ENCODE measurements around the gene MATN1. TPM values are rescaled to one million over a fixed set of nuclear protein-coding genes. Genes with fewer than 3 reads are reported as not detected.
A peak's percentile ranks its signal among the peaks of the same experiment; 100 is the strongest.

MATN1 gene
- polyA plus RNA-seq, 1 experiment, result 0.12 TPM

- peaks cover 15% of the 10 kb centered on the region for H3K9me3 ChIP-seq (ENCODE audit: control insufficient read depth, insufficient read depth, low read length)
- H3K27me3 ChIP-seq (ENCODE audit: control insufficient read depth, insufficient read depth, low read length), result peaks cover 12% of the 10 kb centered on the region
- no peak overlapping the region for H3K27ac ChIP-seq (ENCODE audit: low read depth, low read length)
- no peak for DNase-seq (ENCODE audit: low read depth, low spot score)
- ChIA-PET POLR2A (no interaction called here), CTCF (interaction anchor here (0.6 to 1.1 kb wide), 2 partner anchors 335 to 1840 kb away, joined by 3 read pairs; no protein-coding TSS in a partner anchor)
- TF ChIP-seq, protein P1, sequence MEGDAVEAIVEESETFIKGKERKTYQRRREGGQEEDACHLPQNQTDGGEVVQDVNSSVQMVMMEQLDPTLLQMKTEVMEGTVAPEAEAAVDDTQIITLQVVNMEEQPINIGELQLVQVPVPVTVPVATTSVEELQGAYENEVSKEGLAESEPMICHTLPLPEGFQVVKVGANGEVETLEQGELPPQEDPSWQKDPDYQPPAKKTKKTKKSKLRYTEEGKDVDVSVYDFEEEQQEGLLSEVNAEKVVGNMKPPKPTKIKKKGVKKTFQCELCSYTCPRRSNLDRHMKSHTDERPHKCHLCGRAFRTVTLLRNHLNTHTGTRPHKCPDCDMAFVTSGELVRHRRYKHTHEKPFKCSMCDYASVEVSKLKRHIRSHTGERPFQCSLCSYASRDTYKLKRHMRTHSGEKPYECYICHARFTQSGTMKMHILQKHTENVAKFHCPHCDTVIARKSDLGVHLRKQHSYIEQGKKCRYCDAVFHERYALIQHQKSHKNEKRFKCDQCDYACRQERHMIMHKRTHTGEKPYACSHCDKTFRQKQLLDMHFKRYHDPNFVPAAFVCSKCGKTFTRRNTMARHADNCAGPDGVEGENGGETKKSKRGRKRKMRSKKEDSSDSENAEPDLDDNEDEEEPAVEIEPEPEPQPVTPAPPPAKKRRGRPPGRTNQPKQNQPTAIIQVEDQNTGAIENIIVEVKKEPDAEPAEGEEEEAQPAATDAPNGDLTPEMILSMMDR (IDR thresholded peaks at IDR 0.05; ENCODE audit: low read depth, low read length), result no peak
- H3K4me3 ChIP-seq (ENCODE audit: low read depth, low read length), result no peak overlapping the region
Measured at GRCh38 chr1:30715886-30716285, 7.5 kb downstream of the MATN1 start.

DNA sequence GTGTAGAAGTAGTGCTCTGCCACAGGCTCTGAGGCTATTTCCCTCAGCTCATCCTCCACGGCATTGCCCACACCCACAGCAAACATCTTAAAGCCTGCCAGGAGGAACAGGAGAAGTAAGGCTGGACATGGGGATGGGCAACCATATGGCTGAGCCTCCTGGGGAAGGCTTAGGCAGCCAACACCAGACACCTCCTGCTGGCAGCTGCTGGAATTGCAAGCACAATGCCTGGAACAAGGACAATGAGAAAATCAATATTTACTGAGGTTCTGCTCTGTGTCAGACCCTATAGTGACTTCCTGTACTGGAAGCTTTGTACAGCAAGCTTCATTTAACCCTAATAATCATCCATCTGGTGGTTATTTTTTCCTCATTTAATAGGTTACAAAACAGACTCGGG lies 8.2 kb downstream of the MATN1 start:
- peaks cover 15% of the 10 kb centered on the region for H3K9me3 ChIP-seq (ENCODE audit: control insufficient read depth, insufficient read depth, low read length)
- TF ChIP-seq, protein P1 (IDR thresholded peaks at IDR 0.05; ENCODE audit: low read depth, low read length), result peak; percentile 49
- no peak overlapping the region for H3K27ac ChIP-seq (ENCODE audit: low read depth, low read length)
- ChIA-PET POLR2A (no interaction called here), CTCF (interaction anchor here (0.6 to 1.1 kb wide), 2 partner anchors 335 to 1839 kb away, joined by 3 read pairs; no protein-coding TSS in a partner anchor)
- H3K27me3 ChIP-seq (ENCODE audit: control insufficient read depth, insufficient read depth, low read length), result peaks cover 17% of the 10 kb centered on the region
- H3K4me3 ChIP-seq (ENCODE audit: low read depth, low read length), result no peak overlapping the region
- no peak for DNase-seq (ENCODE audit: low read depth, low spot score)

DNA sequence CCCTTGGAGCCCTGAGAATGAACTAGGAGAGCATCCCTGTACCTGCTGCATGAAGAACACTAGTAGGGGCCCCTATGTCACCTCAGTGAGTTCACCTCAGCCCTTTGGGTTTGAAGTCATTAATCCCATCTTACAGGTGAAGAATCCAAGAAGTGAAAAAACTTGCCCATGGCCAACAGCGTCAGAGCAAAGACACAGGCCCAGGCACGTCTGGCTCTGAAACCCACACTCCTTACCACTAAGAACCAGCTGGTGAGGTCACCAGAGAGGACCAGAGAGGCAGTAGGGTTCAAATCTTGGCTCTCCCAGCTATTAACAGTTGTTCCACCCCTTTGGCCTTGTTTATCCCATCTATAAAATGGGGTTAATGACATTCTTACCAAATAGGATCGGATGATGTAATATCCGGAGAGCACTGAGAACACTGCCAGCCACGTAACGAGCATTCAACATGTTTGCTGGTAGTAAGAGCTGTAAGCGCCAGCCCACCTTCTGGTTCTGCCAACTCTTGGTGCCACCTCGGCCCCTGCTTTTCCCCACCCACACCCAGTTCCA lies 8.8 kb downstream of the MATN1 start:
- TF ChIP-seq, protein P1 (IDR thresholded peaks at IDR 0.05; ENCODE audit: low read depth, low read length), result no peak
- peaks cover 19% of the 10 kb centered on the region for H3K27me3 ChIP-seq (ENCODE audit: control insufficient read depth, insufficient read depth, low read length)
- H3K27ac ChIP-seq (ENCODE audit: low read depth, low read length), result no peak overlapping the region
- CTCF ChIA-PET, result no interaction called here
- POLR2A ChIA-PET, result no interaction called here
- H3K4me3 ChIP-seq (ENCODE audit: low read depth, low read length), result no peak overlapping the region
- H3K9me3 ChIP-seq (ENCODE audit: control insufficient read depth, insufficient read depth, low read length), result peaks cover 15% of the 10 kb centered on the region
- DNase-seq (ENCODE audit: low read depth, low spot score), result no peak

- CTCF ChIA-PET, result no interaction called here
- TF ChIP-seq, protein P1 (IDR thresholded peaks at IDR 0.05; ENCODE audit: low read depth, low read length), result no peak
Measured at GRCh38 chr1:30714025-30714424, 9.4 kb downstream of the MATN1 start.

GRCh38 chr1:30713311-30713710 lies 10.1 kb downstream of the MATN1 start:
- no peak overlapping the region for H3K27ac ChIP-seq (ENCODE audit: low read depth, low read length)
- peaks cover 15% of the 10 kb centered on the region for H3K9me3 ChIP-seq (ENCODE audit: control insufficient read depth, insufficient read depth, low read length)
- H3K4me3 ChIP-seq (ENCODE audit: low read depth, low read length), result no peak overlapping the region
- peaks cover 19% of the 10 kb centered on the region for H3K27me3 ChIP-seq (ENCODE audit: control insufficient read depth, insufficient read depth, low read length)
- no peak for DNase-seq (ENCODE audit: low read depth, low spot score)
- ChIA-PET POLR2A (no interaction called here), CTCF (no interaction called here)
- TF ChIP-seq, protein P1 (IDR thresholded peaks at IDR 0.05; ENCODE audit: low read depth, low read length), result no peak

More at GRCh38 chr1:30714025-30714424, 9.4 kb downstream of the MATN1 start:
- H3K27ac ChIP-seq (ENCODE audit: low read depth, low read length), result no peak overlapping the region
- peaks cover 19% of the 10 kb centered on the region for H3K27me3 ChIP-seq (ENCODE audit: control insufficient read depth, insufficient read depth, low read length)
- DNase-seq (ENCODE audit: low read depth, low spot score), result no peak
- peaks cover 15% of the 10 kb centered on the region for H3K9me3 ChIP-seq (ENCODE audit: control insufficient read depth, insufficient read depth, low read length)
- H3K4me3 ChIP-seq (ENCODE audit: low read depth, low read length), result no peak overlapping the region
- POLR2A ChIA-PET, result no interaction called here
